HG02623 (cell line): ENCODE results near the gene VASP.

Experiments used
- ATAC-seq: cut with Tn5 transposase; IDR thresholded peaks from one replicate; pipeline ENCODE4 v1.9.1; 2021; ENCODE audit warnings: moderate library complexity; ENCODE audit not compliant: unreplicated experiment

VASP gene

GRCh38 chr19:45473682-45474605, 33.3 kb upstream of the VASP start:
- no peak for ATAC-seq

- ATAC-seq, result no peak
Measured at GRCh38 chr19:45474606-45475521, 32.4 kb upstream of the VASP start.

- no peak for ATAC-seq
Measured at GRCh38 chr19:45475537-45476291, 31.6 kb upstream of the VASP start.

- no peak for ATAC-seq
Measured at GRCh38 chr19:45476304-45476703, 31.0 kb upstream of the VASP start.

- ATAC-seq, result no peak
Measured at GRCh38 chr19:45477186-45477585, 30.1 kb upstream of the VASP start.

GRCh38 chr19:45477713-45478453, 29.4 kb upstream of the VASP start:
- ATAC-seq, result no peak

GRCh38 chr19:45478454-45479238, 28.6 kb upstream of the VASP start:
- peak; percentile 52 for ATAC-seq

- ATAC-seq, result no peak
Measured at GRCh38 chr19:45483033-45483432, 24.2 kb upstream of the VASP start.

GRCh38 chr19:45484273-45484945, 22.9 kb upstream of the VASP start:
- no peak for ATAC-seq

- ATAC-seq, result peak; percentile 87
Measured at GRCh38 chr19:45485305-45486077, 21.8 kb upstream of the VASP start.

- no peak for ATAC-seq
Measured at GRCh38 chr19:45488708-45489107, 18.6 kb upstream of the VASP start.

GRCh38 chr19:45489216-45489855, 17.9 kb upstream of the VASP start:
- ATAC-seq, result no peak

GRCh38 chr19:45492137-45492626, 15.1 kb upstream of the VASP start:
- ATAC-seq, result no peak

GRCh38 chr19:45492627-45493470, 14.4 kb upstream of the VASP start:
- no peak for ATAC-seq

GRCh38 chr19:45494261-45494916, 12.9 kb upstream of the VASP start:
- no peak for ATAC-seq

- no peak for ATAC-seq
Measured at GRCh38 chr19:45495178-45495577, 12.1 kb upstream of the VASP start.
